GM12891 (cell line): ENCODE measurements around the gene TPGS1.

ENCODE experiments used
- DNase-seq: peaks from one replicate; pipeline ENCODE4 v3.0.0; 2011; ENCODE audit warnings: low spot score; ENCODE audit not compliant: insufficient read length
- FAIRE-seq: peaks from 2 replicates; lab custom pipeline; 2011; peaks lifted over from hg19 to GRCh38; lab: Jason Lieb, UNC
- PAX5 ChIP-seq: IDR thresholded peaks from 2 replicates; pipeline ENCODE4 v1.6.1; 2011; ENCODE audit warnings: low read length, moderate library complexity, mild to moderate bottlenecking; ENCODE audit not compliant: insufficient read depth, severe bottlenecking
- POLR2A ChIP-seq: IDR thresholded peaks from 2 replicates; pipeline ENCODE4 v1.6.1; 2011; ENCODE audit warnings: low read depth, low read length, control low read depth
- POLR2AphosphoS5 ChIP-seq: IDR thresholded peaks from 2 replicates; pipeline ENCODE4 v1.6.1; 2011; ENCODE audit warnings: low read depth, low read length, control low read depth
- POU2F2 ChIP-seq: IDR thresholded peaks from 2 replicates; pipeline ENCODE4 v1.6.1; 2011; ENCODE audit warnings: low read depth, mild to moderate bottlenecking, control low read depth, low read length, moderate library complexity
- SPI1 ChIP-seq: IDR thresholded peaks from 2 replicates; pipeline ENCODE4 v1.6.1; 2011; ENCODE audit warnings: low read depth, low read length, control low read depth
- TAF1 ChIP-seq: IDR thresholded peaks from 2 replicates; pipeline ENCODE4 v1.6.1; 2011; ENCODE audit warnings: low read depth, low read length, control low read depth

The TPGS1 gene

DNA sequence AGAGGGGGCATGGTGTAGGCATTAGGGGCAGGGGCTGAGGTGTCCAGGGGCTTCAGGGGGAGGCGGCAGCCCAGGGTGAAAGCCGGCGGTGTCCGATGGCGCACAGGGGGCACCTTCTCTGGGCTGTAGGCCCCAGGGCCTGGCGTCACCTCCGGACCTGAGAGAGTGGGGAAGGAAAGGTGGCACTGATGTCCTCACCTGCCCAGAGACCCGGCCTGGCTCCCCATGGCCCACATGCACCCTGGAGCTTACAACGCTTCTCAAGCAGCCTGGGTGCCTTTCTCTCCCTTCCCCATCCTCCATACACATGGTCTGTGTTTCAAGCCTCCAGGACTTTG, 43.1 kb upstream of the TPGS1 start:
- DNase-seq (no peak), FAIRE-seq (no peak)
- TF ChIP-seq SPI1: no peak

DNA sequence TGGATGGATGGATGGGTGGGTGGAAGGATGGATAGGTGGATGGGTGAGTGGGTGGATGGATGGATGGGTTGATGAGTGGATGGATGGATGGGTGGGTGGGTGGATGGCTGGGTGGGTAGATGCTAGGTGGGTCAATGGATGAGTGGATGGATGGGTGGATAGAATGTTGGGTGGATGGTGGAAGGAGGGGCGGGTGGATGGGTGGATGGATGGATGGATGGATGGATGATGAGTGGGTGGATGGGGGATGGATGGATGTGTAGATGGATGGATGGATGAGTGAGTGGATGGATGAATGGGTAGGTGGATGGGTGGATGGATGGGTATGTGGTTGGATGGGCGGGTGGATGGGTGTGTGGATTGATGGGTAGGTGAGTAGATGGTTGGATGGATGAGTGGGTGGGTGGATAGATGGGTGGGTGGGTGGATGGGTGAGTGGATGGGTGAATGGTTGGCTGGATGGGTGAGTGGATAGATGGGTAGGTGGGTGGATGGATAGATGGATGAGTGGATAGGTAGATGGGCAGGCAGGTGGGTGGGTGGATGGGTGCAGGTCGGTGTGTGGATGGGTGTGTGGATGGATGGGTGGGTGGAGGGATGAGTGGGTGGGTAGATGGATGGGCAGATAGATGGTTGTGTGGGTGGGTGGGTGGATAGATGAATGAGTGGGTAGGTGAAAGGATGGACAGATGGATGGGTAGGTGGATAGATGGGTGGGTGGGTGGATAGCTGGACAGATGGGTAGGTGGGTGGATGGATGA, 42.1 kb upstream of the TPGS1 start:
- DNase-seq (no peak), FAIRE-seq (no peak)
- TF ChIP-seq POU2F2: no peak
- no peak for TF ChIP-seq POLR2A
- TF ChIP-seq POLR2AphosphoS5: no peak
- TF ChIP-seq SPI1: no peak
- no peak for TF ChIP-seq PAX5
- TF ChIP-seq TAF1: no peak

GRCh38 chr19:467554-467953, 39.7 kb upstream of the TPGS1 start:
- TF ChIP-seq PAX5 (no peak), POLR2AphosphoS5 (no peak), TAF1 (no peak), POLR2A (no peak), POU2F2 (no peak), SPI1 (no peak)
- no peak for DNase-seq
- no peak for FAIRE-seq

GRCh38 chr19:468587-469256, 38.6 kb upstream of the TPGS1 start:
- no peak for FAIRE-seq
- TF ChIP-seq SPI1 (no peak), PAX5 (no peak), POU2F2 (no peak), TAF1 (no peak), POLR2A (no peak), POLR2AphosphoS5 (no peak)
- no peak for DNase-seq

DNA sequence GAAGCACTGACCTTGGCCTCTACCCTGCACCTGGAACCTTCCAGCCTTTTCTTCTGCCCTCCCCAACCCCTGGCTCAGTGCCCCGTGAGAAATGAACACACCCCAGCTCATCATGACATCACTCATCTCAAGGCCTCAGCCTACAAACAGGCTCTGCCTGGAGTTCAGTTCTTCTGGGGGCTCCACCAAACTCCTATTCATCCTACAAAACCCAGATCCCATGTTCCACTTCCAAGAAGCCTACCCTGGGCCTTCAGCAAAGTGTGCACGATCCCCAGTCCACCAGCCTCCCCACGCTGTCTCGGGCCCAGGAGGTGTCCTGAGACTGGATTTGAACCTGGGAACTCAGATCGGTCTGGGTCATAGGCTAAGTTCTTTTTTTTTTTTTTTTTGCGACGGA, 37.5 kb upstream of the TPGS1 start:
- DNase-seq: no peak
- TF ChIP-seq POLR2A (no peak), TAF1 (no peak), PAX5 (no peak), SPI1 (no peak)
- no peak for FAIRE-seq

GRCh38 chr19:470701-471100, 36.6 kb upstream of the TPGS1 start:
- TF ChIP-seq SPI1 (no peak), TAF1 (no peak), POLR2AphosphoS5 (no peak), PAX5 (no peak), POU2F2 (no peak), POLR2A (no peak)
- FAIRE-seq: no peak
- DNase-seq: no peak

- DNase-seq: no peak
- no peak for FAIRE-seq
- no peak for TF ChIP-seq PAX5
- no peak for TF ChIP-seq POLR2AphosphoS5
- no peak for TF ChIP-seq TAF1
- no peak for TF ChIP-seq POU2F2
- TF ChIP-seq POLR2A: no peak
- TF ChIP-seq SPI1: no peak
Observed at GRCh38 chr19:472005-472858, 35.1 kb upstream of the TPGS1 start.

DNA sequence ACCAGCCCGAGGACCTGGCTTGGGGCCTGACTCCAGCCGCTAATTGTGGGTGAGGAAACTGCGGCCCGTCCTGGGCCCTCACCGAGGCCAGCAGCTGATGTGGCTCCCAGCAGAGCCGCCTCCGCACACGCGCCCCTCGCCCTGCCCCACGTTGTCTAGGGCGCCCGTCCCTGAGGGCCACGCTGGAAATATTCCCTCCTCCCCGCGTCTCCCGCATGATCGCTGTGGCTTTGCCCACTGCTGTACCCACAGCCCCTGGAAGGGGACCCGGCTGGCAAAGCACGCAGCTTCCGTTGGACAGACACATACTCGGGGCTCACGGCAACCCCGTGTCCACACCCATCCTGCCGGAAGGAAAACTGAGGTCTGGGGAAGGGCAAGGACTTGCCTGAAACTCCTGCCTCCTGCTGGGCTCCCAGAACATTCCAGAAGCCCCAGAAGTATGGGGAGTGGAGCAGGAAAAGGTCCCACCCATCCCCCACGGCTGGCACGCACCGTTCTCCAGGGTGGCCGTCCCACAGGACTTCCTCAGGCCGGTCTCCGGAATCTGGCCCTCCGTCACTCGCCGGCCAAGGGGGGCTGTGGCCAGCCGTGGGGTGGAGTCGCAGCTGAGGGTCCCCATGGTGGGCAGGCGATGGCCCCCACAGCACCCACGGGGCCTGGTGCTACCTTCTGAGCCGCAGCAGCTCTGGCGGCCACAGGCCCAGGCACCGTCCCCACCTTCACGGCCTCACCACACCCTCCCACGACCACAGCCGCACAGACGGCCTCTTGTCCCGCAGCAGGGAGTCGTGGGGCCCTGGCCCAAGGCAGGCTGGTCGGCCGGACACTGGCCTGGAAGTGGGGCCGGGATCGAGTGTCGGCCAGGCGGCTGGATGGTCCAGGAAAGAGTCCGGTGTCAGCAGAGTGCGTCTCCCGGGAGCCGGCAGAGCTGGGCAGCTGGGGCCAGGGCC, 32.9 kb upstream of the TPGS1 start:
- TF ChIP-seq TAF1 (no peak), PAX5 (no peak), POLR2AphosphoS5 (no peak), SPI1 (no peak), POLR2A (no peak), POU2F2 (no peak)
- no peak for FAIRE-seq
- DNase-seq: no peak

DNA sequence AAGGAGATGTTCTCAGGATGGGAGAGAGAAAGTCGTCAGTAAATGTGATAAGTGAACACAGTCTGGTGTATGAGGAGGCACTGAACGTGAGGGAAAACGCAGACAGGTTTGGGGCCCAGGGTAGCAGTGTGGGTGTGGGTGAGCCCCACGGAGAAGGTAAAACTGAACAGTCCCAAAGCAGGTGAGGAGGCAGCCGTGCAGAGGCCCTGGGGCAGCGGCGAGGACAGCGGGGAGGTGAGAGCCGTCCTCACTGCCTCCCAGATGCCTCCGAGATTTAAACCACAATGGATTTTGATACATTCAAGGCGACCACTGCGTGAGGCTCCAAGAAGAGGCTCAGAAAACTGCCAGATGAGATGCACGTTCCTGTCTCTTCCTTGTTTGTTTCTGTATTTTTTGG, 31.9 kb upstream of the TPGS1 start:
- TF ChIP-seq PAX5: no peak
- no peak for TF ChIP-seq POLR2AphosphoS5
- TF ChIP-seq TAF1: no peak
- no peak for TF ChIP-seq SPI1
- TF ChIP-seq POU2F2: no peak
- no peak for FAIRE-seq
- DNase-seq: no peak
